OCI-LY3 (cell line): ENCODE measurements around the gene PI16.

ENCODE experiments used
- CTCF ChIP-seq: fragments of 200-600, 300-600 bp; sonication (generic); IDR thresholded peaks from 2 replicates; pipeline ENCODE4 v1.5.1; 2014; ENCODE audit warnings: antibody characterized with exemption, low read length, low read depth
- EZH2phosphoT487 ChIP-seq: fragments of 200-600 bp; shearing (Covaris generic); IDR thresholded peaks from 2 replicates; pipeline ENCODE4 v1.6.1; 2018; ENCODE audit warnings: antibody characterized with exemption, mixed run types, low read depth

- TF ChIP-seq CTCF (no peak), EZH2phosphoT487 (no peak)
Observed at GRCh38 chr6:36969240-36969691, 14.7 kb downstream of the PI16 start.
